HCEC 1CT (cell line): ENCODE measurements around the gene NCAPH2.
A peak's percentile ranks its signal among the peaks of the same experiment; 100 is the strongest.
"Not testable (repeated sequence)": the region's sequence is repeated elsewhere in the genome, so short reads cannot be mapped to it uniquely, and the experiment has no call there.

ENCODE experiments used
- DNase-seq: peaks from one replicate; pipeline ENCODE4 v3.0.0-alpha.2; 2017

The NCAPH2 gene

DNA sequence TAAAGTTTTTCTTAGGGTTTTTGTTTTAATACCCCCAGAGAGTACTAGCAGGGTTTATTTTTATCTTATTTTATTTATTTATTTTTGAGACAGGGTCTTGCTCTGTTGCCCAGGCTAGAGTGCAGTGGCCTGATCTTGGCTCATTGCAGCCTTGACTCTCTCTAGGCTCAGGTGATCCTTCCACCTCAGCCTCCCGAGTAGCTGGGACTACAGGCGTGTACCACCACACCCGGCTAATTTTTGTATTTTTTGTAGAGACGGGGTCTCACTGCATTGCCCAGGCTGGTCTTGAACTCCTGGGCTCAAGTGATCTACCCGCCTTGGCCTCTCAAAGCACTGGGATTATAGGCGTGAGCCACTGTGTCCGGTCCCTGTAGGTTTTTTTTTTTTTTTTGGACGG is 12.2 kb downstream of the NCAPH2 start:
- not testable (repeated sequence) for DNase-seq

DNA sequence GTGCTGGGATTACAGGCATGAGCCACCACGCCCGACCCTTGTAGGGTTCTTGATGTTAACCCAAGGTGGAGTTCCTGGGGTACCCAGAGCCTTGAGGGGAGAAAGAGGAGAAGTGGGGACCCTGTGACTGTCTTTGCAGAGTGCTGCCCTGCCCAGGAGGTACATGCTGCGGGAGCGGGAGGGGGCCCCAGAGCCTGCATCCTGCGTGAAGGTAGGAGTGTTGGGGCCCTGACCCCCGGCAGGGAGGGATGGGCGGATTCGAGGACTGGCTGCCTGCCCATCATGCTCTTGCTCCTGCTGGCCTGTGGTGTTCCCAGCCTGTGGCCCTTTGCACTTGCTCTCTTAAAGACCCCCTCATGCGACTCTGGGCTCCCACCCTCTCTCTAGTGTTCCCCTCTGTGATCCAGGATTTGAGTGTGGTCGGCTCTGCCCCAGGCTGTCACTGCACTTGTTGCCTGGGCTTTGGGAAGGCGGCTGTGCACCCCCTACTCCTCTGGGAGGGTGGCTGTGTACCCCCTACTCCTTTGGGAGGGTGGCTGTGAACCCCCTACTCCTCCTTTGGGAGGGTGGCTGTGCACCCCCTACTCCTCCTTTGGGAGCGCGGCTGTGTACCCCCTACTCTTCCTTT is 12.9 kb downstream of the NCAPH2 start:
- DNase-seq: no peak

DNA sequence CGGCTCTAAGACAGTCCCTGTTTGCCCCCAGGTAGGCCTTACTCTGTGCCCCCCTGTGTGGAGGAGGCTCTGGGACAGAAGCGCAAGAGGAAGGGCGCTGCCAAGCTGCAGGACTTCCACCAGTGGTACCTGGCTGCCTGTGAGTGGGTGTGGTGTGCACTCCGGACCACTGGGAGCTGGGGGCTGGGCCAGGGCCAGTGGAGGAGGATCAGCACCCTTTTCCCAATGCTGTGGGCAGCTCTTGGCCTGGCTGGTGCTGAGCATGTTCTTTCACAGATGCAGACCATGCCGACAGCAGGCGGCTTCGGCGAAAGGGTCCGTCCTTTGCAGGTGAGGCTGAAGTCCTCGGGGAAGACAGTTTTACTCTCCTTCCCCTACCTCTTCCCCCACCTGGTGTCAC is 13.7 kb downstream of the NCAPH2 start:
- DNase-seq: no peak

DNA sequence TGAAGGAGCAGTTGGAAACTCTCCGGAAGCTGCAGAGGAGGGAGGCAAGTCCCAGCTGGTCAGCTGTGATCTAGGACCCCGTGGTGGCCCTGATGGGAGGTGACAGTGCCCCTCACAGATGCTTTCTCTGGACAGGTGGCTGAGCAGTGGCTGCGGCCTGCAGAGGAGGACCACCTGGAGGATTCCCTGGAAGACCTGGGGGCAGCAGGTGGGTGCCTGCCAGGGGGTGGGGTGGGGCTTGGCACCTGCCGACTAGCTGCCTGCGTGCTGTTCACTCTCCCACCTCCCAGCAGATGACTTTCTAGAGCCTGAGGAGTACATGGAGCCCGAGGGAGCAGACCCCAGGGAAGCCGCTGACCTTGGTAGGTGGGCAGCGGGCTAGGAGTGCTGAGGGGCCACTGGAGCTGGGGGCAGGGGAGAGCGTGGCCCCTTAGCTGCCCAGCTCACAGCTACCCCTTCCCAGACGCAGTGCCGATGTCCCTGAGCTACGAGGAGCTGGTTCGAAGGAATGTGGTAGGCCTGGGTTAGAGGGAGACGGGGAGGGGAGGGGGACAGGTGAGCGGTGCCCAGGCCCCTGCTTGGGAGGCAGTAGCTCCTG is 14.3 kb downstream of the NCAPH2 start:
- DNase-seq: no peak

DNA sequence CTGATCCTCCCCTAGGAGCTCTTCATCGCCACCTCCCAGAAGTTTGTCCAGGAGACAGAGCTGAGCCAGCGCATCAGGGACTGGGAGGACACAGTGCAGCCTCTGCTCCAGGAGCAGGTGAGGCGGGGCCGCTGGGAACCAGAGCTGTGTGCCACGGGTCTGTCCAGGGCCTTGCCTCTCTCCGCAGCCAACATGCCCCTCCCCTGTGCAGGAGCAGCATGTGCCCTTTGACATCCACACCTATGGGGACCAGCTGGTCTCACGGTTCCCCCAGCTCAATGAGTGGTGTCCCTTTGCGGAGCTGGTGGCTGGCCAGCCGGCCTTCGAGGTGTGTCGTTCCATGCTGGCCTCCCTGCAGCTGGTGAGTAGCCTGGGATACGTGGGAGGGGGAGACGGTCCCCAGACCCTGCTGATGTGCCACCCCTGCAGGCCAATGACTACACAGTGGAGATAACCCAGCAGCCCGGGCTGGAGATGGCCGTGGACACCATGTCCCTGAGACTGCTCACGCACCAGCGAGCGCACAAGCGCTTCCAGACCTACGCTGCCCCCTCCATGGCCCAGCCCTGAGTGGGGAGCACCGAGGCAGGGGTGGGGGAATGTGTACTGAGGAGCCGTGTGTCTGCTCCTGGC is 14.9 kb downstream of the NCAPH2 start:
- DNase-seq: no peak

DNA sequence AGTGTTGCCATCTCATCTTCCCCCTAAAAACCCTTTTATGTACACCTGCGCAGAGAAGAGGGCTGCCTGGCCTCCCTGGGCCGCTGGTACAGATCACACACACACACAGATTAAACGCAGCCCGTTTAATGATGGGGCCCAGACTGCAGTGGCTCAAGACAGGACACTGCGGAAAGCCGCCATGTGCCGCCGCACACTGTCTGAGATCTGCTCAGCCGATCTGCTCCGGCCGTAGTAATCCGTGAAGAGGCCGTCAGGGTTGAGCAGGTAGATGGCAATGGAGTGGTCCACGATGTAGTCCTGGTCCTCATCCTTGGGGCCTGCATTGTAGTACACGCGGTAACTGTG is 15.4 kb downstream of the NCAPH2 start:
- DNase-seq: no peak

DNA sequence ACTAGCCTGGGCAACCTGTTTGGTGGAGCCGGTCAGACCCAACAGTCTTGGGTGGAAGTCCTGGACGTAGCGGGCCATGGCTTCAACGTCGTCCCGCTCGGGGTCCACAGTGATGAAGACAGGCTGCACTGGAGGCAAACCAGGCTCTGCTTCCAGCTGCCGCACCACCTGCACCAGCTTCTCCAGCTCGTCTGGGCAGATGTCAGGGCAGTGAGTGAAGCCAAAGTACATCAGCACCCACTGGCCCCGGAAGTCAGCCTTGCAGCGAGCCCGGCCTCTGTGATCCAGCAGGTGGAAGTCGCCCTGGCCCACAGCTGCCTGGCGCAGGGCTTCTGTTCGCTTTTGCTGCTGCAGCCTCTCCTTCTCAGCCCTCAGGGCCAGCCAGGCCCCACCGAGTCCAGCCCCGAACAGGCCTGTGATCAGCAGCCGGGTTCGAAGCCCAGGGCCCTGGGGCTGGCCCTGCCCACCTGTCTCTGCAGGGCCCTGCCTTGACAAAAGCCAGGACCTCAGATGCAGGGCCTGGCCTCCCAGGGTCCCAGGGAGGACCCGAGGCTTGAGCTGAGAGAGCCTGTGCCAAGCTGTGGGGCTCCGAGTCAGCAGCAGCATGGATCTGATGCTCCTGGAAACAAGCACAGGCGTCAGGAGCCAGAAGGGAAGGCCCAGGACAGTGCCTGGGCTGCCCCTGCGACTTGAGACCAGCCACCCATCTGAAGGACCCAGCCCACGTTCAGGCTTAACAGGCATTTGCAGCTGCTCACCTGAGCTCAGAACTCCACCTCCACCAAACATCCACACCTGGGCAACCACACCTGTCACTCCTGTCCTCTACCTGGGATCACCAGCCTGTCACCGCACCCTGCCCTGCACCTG is 16.0 kb downstream of the NCAPH2 start:
- DNase-seq: no peak

DNA sequence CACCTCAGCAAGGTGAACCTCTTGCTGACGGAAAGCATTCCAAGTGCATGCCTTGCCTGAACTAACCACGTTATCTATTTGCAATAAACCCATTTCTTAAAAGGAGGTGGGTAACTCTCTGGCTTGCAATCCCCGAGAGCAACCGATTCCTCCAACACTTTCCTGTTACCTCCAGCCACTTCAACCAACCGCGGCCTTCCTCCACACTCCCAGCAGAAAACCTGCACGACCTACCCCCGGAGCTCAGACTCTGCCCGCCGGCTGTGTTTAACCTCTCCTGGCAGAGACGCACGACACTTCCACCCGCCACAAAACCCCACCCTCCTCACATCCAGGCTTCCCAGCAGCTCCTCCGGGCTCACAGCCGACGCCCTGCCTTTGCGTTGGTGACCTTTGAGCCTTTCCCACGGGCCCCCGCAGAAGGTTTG is 16.7 kb downstream of the NCAPH2 start:
- no peak for DNase-seq

DNA sequence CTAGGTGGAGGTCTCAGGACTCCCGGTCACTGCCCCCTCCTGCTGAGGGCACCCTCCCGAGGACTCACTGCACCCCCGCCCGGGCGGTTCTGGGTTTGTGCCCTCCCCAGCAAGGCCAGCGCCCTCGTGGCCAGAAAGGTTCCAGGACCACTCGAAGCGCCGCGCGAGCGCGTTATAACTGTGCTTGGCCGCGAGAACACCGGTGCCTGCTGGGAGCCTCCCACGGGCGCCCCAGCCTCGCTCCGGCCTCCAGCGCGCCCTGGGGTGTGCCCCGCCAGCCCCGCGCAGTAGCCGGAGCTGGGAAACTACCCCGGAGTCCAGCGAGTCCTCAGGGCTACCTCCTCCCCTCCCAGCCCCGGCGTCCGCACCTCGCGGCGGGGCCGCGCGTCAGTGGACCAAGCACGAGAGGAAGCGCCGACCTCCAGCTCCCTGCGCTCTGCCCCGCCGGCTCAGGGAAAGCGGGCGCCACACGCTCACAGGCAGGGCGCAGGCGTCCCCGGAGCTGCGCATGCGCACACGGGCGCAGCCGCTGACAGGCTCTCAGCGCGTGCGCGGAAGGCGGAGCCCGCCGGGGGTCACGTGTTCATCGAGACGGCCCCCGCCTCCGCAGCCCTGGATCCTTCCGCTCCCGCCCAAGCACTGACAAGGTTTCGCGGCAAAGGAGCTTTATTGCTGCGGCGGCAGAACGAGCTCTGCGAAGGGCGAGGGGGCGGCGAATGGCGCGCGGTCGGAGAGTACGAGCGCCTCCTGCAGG is 17.3 kb downstream of the NCAPH2 start, which contains the start of gene SCO2:
TSS of gene SCO2 (minus strand) at position 495 of the 754 bp plus-strand sequence. CDS start 1,187 bp downstream, outside the sequence.
- peak; percentile 95 for DNase-seq

DNA sequence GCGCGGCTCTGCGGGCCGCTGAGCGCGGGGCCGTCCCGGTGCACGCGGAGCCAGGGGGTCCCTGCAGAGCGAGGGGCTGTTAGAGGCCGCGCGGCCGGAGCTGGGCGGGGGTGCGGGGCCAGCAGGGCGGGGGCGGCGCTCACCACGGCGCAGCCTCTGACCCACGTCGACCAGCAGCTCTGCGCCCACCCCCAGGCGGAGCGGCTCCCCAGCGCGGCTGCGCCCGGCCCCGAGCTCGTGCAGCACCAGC is 17.8 kb downstream of the NCAPH2 start:
- no peak for DNase-seq

DNA sequence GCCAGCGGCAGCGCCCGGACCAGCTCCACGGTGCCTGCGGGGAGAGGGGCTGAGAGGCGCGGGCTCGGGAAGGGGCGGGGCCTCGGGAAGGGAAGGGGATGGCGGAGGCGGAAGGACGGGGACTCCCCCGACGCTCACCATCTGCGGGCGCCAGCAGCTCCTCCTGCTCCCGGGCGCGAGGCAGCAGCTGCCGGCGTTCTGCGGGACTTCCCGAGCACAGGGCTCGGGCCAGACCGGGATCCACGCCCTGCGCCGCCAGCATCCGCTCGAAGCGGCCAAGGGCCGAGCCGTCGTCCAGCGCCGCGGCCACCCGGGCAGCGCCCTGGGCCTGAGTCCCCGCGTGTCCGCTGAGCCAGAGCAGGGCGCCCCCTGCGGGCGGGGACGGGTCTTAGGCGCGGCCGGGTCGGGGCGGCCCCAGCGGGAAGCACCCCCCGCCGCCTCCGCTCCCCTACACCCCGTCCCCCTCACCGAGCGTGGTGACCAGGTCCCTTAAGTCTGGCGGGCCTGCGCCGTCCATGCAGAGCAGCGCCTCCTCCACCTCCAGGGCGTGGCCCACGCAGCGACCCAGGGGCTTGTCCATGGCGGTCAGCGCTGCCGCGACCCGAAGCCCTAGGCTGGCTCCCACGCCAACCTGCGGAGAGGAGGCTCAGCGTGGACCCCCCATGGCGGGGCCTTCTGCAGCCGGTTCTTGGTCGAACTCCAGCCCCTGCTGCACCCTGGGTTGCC is 18.2 kb downstream of the NCAPH2 start:
- peak; percentile 58 for DNase-seq

DNA sequence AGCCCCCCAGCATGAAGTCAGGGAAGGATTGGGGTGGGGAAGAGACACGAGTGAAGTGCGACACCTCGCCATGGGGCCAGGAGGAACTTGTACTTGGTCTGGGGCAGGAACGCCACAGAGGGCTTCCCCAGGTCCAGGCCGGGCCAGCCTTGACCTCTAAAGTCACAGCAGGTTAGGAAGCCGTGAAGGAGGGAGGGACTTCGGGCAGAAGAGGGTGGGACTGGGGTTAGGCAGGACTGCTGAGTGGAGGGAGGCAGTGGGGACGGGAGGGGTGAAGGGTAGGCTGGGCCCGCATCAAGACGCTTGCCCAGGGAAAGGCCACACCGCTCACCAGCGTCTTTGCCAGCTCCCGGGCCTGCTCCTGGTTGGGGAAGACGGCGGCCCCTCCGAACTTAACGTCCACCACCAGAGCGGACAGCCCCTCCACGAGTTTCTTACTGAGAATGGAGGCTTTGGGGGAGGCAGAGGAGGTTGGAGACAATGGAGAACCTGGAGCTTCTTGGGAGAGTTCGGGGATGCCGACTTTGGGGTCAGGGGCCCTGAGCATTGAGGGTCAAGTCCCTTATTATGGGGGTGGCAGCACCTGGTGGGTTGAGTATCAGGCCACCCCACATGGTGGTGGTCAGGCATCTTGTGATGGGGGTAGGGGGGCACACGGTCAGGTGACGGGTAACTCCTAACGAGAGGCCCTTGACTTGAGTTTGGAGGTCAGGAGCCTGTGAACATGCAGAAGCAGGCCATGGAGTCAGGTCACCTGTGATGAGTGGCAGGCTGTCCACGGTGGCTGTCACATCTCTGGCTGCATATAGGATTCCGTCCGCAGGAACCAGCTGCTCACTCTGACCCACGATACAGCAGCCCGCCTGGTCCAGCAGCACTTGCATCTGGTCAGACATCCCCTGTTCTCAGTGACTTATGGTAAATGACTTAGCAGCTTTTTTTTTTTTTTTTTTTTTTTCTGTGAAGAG is 19.1 kb downstream of the NCAPH2 start:
- DNase-seq: no peak

DNA sequence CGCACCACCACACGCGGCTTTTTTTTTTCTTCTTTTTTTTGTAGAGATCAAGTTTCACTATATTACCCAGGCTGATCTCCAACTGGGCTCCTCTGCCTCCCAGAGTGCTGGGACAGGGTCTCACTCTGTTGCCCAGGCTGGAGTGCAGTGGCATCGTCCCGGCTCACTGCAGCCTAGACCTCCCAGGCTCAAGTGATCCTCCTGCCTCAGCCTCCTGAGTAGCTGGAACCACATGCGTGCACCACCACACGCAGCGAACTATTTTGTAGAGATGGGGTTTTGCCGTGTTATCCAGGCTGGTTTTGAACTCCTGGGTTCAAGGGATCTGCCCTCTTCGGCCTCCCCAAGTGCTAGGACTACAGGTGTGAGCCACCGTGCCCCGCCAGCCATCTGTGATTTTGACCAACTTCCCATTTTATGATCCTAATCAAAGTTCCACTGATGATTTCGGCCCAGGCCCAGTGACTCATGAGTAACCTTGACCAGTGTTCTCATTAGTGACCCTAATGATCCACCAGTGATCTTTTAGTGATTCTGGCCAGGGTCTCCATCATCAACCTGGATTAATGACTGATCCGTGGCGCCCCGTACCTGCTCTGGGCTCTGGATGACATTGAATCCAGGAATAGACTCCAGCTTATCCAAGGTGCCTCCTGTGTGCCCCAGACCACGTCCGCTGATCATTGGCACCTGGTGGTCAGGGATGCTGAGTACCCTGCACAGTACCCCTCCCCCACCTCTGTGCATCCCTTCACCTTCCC is 20.1 kb downstream of the NCAPH2 start:
- no peak for DNase-seq

DNA sequence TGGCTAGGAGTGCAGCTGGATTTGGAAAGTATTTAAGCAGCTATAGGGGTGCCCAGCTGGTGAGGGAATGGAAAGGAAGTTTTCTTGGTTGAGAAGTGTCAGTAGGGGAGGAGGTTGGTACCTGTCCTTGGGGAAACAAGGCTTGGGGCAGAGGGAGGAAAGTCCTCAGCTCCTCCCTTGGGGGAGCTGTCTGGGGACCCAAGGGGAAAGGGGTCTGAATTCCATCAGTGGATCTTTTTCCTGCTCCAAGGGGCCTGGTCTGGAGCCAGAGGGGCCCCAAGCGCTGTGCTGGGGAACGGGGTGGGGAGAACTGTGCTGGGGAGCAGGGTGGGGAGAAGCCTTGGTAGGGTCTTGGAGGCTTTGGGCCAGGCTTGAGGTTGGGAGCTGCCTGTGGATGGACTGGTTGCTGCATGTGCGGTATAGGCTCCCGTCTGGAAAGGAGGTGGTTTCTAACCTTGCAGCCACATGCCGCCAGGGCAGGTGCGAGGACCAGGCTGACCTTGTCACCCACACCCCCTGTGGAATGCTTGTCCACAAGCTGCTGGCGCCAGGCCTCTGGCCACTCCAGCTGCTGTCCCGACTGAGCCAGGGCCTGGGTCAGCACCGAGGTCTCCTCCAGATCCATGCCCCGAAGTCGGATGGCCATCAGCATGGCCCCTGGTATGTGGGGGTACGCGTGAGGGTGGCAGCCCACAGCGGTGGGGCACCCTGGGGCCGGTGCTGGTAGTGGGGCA is 20.8 kb downstream of the NCAPH2 start:
- DNase-seq: no peak

DNA sequence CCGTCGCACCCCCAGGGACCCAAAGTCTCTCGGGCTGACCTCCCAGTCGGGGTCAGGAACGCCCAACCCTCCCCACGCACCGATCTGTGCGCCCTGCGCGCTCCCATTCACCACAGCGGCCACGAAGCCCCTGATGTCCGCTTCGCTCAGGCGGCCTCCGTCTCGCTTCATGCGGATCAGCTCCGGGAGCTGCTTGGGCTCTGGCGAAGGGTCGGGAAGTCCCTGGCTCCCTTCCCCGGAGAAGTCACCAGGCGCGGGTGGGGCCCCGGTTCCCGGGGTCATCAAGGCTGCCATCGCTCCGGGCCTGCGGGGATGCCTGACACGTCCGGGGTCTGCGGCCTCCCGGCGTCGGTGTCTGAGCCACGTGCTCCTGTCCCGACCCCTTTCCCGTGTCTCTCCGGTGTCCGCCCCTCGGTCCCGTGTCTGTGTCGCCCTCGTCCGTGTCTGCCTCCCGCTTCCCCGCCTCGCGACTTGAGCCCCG is 21.4 kb downstream of the NCAPH2 start:
- no peak for DNase-seq

DNA sequence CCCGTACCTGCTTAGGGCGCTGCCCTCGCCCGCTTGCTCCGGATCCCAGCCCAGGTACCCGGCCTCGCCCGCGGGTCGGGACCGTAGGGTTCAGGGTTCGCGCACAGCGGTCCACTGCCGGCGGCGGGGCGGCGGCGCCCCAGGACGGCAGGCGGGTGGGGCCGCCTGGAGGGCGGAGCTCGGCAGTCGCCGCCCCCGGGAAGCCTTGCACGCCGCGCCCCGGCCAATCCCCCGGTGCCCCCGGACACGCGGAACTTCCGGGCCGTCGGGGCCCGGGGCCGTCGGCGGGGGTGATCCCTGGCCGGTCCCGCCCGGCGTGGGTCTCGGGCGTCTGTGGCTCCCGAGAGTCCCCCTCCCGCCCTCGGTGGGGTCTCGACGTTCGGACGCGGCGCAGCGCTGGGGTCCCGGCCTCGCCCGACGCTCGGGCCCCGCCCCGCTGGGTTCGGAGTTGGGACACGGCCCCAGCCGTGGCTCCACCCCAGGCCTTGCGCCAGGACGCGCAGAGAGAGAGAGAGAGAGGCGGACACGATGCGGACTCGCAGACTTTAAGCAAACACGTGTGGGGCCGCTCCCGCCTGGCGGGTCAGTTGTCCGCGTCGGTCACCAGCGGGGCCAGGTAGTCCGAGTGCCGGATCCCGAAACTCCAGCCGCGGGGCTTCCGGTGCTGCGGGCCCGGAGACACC is 22.0 kb downstream of the NCAPH2 start, which contains the start of gene TYMP:
TSS of gene TYMP (minus strand) at position 116 of the 683 bp plus-strand sequence. CDS start 303 bp downstream, outside the sequence.
- DNase-seq: peak; percentile 63

DNA sequence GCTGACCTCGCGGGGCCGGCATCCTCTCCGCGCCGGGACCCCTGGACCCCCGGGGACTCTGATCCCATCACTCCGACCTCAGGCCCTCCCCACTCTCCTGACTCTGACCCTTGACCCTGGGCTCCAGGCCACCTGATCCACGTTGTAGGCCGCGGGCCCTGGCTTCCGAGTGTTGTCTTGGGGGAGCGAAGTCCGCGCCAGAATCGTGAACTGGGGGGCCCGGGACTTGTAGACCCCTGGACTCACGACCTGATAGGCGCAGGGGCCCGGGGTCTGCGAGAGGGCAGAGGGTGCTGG is 22.5 kb downstream of the NCAPH2 start:
- no peak for DNase-seq

DNA sequence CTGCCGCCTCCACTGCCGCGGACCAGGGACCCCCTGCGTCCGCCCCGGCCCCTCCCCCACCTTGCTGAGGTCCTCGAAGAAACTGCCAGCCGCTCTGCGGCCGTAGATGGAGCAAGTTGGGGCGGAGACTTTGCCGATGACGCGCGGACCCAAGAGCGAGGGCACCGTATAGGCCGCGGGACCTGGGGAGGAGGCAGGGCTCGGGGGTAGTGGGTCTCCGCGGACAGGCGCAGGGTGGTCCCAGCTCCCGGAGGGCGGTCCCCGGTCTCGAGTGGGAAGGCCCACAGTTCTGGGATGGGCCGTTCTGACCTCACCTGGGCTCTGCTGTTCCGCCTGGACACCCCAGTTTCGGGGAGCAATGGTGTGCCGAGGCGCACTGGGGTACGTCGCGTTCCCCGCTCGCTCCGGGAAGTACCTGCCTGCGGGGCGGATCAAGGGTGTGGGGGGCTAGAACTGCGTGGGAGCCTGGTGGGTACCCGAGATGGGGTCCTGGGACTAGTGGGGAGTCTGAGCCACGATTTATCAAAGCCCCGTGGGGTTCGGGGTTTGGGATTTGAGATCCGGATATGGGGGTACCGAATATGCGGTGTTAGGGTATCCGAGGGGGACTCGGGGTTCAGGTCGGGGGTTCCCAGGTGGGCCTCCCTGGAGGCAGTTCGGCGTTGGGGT is 23.0 kb downstream of the NCAPH2 start:
- peak; percentile 68 for DNase-seq
